Tibial nerve (tissue), 4 donors: ENCODE data around the gene KCNH2. TPM values are rescaled to one million over a fixed set of nuclear protein-coding genes. Genes with fewer than 3 reads are reported as not detected.

ENCODE experiments used
- DNase-seq, 2 donors: peaks; one replicate each; pipeline ENCODE4 v3.0.0-alpha.2; 2019; ENCODE audit warnings: low spot score in 2 of 2
- H3K27ac ChIP-seq, 4 donors: fragments of 200-600 bp; sonication (generic) in 3 of 4; one replicate each; pipeline ENCODE4 v1.5.1; 2017 to 2019; ENCODE audit warnings: mild to moderate bottlenecking in 1 of 4
- H3K27me3 ChIP-seq, 2 donors: fragments of 200-600 bp; sonication (generic) in 1 of 2; one replicate each; pipeline versions ENCODE4 v1.5.1 to v1.6.0; 2017 to 2019
- H3K36me3 ChIP-seq, 3 donors: fragments of 200-600 bp; sonication (generic); one replicate each; pipeline ENCODE4 v1.5.1; 2018 to 2019
- H3K4me1 ChIP-seq, 4 donors: fragments of 200-600 bp; sonication (generic) in 3 of 4; one replicate each; pipeline ENCODE4 v1.5.1; 2017 to 2019
- H3K4me3 ChIP-seq, 4 donors: fragments of 200-600 bp; sonication (generic) in 3 of 4; one replicate each; pipeline ENCODE4 v1.5.1; 2017 to 2019; ENCODE audit warnings: mild to moderate bottlenecking in 1 of 4, moderate library complexity in 1 of 4
- H3K9me3 ChIP-seq, 4 donors: fragments of 200-600 bp; sonication (generic) in 3 of 4; one replicate each; pipeline ENCODE4 v1.5.1; 2017 to 2019
- EP300 ChIP-seq, 2 donors: sonication (generic); formaldehyde crosslinking; IDR thresholded peaks; one replicate each; pipeline ENCODE4 v1.6.1; 2017; ENCODE audit warnings: antibody characterized with exemption in 2 of 2, mild to moderate bottlenecking in 1 of 2
- POLR2A ChIP-seq, 2 donors: fragments of 450-650 bp; IDR thresholded peaks; one replicate each; pipeline ENCODE4 v1.6.1; 2017; ENCODE audit warnings: antibody characterized with exemption in 2 of 2, mild to moderate bottlenecking in 2 of 2, moderate library complexity in 2 of 2
- WGBS, 2 donors: methylation state at CpG; one replicate each; pipeline ENCODE4 v1.1.5; 2018; 5-methylcytosine and 5-hydroxymethylcytosine counted together
- total RNA-seq, 4 donors: library from RNA; depleted of rRNA; stranded (reverse); fragments of >200 nt; gene quantifications; one replicate each; pipeline ENCODE4 v1.1.0, GENCODE V29; 2016
- TF ChIP-seq, protein P1 (sequence below), 5 experiments: fragments of 200-600 bp in 3 of 5; fragments of 450-650 bp in 2 of 5; sonication (generic) in 3 of 5; IDR thresholded peaks; one replicate each; pipeline ENCODE4 v1.5.1; 2016 to 2019; ENCODE audit warnings: antibody characterized with exemption in 5 of 5, mild to moderate bottlenecking in 3 of 5, moderate library complexity in 2 of 5

Gene KCNH2
- total RNA-seq, 4 donors from 2014 or later: 1.5 to 9.0 (median 2.4) TPM

DNA sequence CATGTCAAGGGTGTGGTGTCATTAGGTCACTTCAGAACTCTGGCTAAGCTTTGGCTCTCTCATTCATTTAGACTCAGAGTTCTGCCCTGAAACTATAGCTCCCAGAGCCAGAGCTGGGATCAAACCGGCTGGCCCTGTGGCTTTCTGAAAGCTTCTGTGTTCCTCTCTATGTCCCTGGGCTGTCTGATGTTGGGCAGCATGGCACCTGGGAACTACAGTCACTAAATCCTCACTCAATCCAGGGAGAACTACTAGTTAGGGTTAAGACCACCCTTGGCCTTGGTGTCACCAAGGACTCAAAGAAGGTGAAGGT lies 32.9 kb upstream of the KCNH2 start:
- TF ChIP-seq POLR2A (IDR thresholded peaks at IDR 0.05) (no peak), EP300 (IDR thresholded peaks at IDR 0.05) (no peak)
- TF ChIP-seq, protein P1, sequence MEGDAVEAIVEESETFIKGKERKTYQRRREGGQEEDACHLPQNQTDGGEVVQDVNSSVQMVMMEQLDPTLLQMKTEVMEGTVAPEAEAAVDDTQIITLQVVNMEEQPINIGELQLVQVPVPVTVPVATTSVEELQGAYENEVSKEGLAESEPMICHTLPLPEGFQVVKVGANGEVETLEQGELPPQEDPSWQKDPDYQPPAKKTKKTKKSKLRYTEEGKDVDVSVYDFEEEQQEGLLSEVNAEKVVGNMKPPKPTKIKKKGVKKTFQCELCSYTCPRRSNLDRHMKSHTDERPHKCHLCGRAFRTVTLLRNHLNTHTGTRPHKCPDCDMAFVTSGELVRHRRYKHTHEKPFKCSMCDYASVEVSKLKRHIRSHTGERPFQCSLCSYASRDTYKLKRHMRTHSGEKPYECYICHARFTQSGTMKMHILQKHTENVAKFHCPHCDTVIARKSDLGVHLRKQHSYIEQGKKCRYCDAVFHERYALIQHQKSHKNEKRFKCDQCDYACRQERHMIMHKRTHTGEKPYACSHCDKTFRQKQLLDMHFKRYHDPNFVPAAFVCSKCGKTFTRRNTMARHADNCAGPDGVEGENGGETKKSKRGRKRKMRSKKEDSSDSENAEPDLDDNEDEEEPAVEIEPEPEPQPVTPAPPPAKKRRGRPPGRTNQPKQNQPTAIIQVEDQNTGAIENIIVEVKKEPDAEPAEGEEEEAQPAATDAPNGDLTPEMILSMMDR (IDR thresholded peaks at IDR 0.05): no peak
- Histone ChIP-seq H3K27ac (no peak overlapping the region), H3K36me3 (no peaks in the 10 kb centered on the region), H3K4me3 (no peak overlapping the region), H3K27me3 (peaks cover 2 to 83% of the 10 kb centered on the region in 2 donors), H3K4me1 (peaks cover 0 to 45% (median 16%) of the 10 kb centered on the region in 4 donors), H3K9me3 (no peaks in the 10 kb centered on the region)
- 29% methylated on average over 1 of the region's 1 CpG; no CpG with 5 or more reads in 1 of the 2 donors for WGBS, 2 donors
- DNase-seq: no peak

DNA sequence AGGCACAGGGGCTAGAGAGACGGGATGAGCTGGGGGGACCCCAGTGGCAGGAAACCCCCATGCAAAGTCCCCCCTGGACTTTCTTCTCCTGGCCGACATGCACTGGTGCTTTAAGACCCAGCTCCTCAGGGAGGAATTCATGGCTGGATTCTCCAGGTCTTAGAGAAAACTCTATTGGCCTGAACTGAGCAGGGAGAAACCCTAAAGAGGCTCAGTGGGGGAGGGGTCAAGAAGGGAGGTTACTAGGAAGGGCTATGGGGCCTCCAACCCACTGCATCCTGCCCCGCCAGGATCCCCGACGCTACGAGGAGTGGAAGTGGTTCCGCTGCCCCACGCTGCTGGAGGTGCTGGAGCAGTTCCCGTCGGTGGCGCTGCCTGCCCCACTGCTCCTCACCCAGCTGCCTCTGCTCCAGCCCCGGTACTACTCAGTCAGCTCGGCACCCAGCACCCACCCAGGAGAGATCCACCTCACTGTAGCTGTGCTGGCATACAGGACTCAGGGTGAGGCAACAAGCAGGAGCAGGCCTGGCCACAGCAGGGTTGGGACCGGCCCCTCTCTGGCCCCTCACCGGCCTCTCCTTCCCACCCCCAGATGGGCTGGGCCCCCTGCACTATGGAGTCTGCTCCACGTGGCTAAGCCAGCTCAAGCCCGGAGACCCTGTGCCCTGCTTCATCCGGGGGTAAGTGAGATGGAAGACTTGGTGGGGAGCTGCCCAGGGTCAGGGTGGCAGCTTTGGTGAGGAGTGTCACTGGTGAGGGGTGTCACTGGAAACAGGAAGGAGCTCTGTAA lies 32.4 kb upstream of the KCNH2 start:
- TF ChIP-seq EP300 (IDR thresholded peaks at IDR 0.05) (no peak), POLR2A (IDR thresholded peaks at IDR 0.05) (no peak)
- TF ChIP-seq, protein P1 (IDR thresholded peaks at IDR 0.05): no peak
- Histone ChIP-seq H3K27me3 (peaks cover 2 to 77% of the 10 kb centered on the region in 2 donors), H3K4me3 (no peak overlapping the region), H3K4me1 (peaks cover 0 to 45% (median 16%) of the 10 kb centered on the region in 4 donors), H3K36me3 (no peaks in the 10 kb centered on the region), H3K27ac (no peak overlapping the region), H3K9me3 (no peaks in the 10 kb centered on the region)
- DNase-seq: no peak
- 24 to 35% methylated on average over 14 to 16 of the region's 18 CpGs for WGBS, 2 donors

DNA sequence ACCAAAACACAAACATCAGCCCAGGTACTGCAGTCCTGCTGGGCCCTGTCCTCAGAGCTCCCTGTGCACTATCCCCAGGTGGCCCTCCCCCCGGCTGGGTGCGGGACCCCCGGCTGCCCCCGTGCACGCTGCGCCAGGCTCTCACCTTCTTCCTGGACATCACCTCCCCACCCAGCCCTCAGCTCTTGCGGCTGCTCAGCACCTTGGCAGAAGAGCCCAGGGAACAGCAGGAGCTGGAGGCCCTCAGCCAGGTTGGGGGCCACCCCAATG lies 31.9 kb upstream of the KCNH2 start:
- no peak for TF ChIP-seq EP300 (IDR thresholded peaks at IDR 0.05)
- TF ChIP-seq POLR2A (IDR thresholded peaks at IDR 0.05): no peak
- TF ChIP-seq, protein P1 (IDR thresholded peaks at IDR 0.05): no peak
- WGBS, 2 donors: 41% methylated on average over 7 of the region's 7 CpGs; no CpG with 5 or more reads in 1 of the 2 donors

DNA sequence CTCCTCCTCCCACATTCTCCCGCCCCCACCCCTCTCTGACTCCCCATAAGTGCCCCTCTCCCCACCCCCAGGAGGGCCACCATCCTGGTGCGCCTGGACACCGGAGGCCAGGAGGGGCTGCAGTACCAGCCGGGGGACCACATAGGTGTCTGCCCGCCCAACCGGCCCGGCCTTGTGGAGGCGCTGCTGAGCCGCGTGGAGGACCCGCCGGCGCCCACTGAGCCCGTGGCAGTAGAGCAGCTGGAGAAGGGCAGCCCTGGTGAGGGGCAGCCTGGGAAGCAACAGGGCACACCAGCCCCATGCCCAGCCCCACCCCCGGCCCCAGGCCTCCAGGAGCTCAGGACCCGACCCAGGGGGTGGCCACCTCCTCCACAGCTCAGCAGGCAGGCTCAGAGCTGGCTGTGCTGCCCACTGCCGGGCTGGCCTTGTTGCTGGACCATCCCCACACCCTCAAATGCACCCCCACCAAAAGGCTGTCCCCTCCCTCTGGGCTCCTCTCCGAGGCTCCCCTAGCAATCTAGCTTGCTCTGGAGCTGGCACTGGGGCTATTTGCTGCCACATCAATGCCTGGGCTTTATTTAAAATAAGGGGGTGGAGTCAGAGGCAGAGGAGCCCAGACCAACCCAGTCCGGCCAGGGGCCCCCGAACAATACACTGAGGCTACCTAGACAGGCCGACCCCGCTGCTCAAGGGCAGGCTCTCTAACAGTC lies 31.4 kb upstream of the KCNH2 start:
- Histone ChIP-seq H3K4me1 (peaks cover 0 to 45% (median 16%) of the 10 kb centered on the region in 4 donors), H3K4me3 (no peak overlapping the region), H3K36me3 (no peaks in the 10 kb centered on the region), H3K27me3 (peaks cover 2 to 67% of the 10 kb centered on the region in 2 donors), H3K27ac (no peak overlapping the region), H3K9me3 (no peaks in the 10 kb centered on the region)
- DNase-seq: no peak
- no peak for TF ChIP-seq POLR2A (IDR thresholded peaks at IDR 0.05)
- no peak for TF ChIP-seq EP300 (IDR thresholded peaks at IDR 0.05)
- TF ChIP-seq, protein P1 (IDR thresholded peaks at IDR 0.05): no peak
- 35 to 67% methylated on average over 8 to 10 of the region's 22 CpGs for WGBS, 2 donors

More for the DNA sequence above, 31.9 kb upstream of the KCNH2 start:
- Histone ChIP-seq H3K4me1 (peaks cover 0 to 45% (median 16%) of the 10 kb centered on the region in 4 donors), H3K27me3 (peaks cover 2 to 72% of the 10 kb centered on the region in 2 donors), H3K27ac (no peak overlapping the region), H3K9me3 (no peaks in the 10 kb centered on the region), H3K36me3 (no peaks in the 10 kb centered on the region), H3K4me3 (no peak overlapping the region)
- DNase-seq: no peak
